Spleen (tissue), 7 donors: ENCODE measurements around the gene SOX15.
A peak's percentile ranks its signal among the peaks of the same experiment; 100 is the strongest.

Source experiments
- CTCF ChIP-seq, 11 experiments: fragments of 200-600 bp in 7 of 11; fragments of 450-650 bp in 4 of 11; sonication (generic) in 4 of 11; IDR thresholded peaks in 8 of 11; conservative IDR thresholded peaks in 3 of 11; 1 replicate in 7 of 11; 2 replicates in 4 of 11; pipeline versions ENCODE4 v1.4.0 to v1.8.0; 2016 to 2021; ENCODE audit warnings: antibody characterized with exemption in 11 of 11, inconsistent platforms in 4 of 11, mild to moderate bottlenecking in 1 of 11
- POLR2A ChIP-seq, 3 donors: fragments of 450-650 bp; IDR thresholded peaks; one replicate each; pipeline ENCODE4 v1.5.1; 2017; ENCODE audit warnings: antibody characterized with exemption in 3 of 3, mild to moderate bottlenecking in 1 of 3
- POLR2AphosphoS5 ChIP-seq, 3 donors: sonication (generic); formaldehyde crosslinking; IDR thresholded peaks; one replicate each; pipeline ENCODE4 v1.5.1; 2017; ENCODE audit warnings: antibody characterized with exemption in 3 of 3
- donor health status: DM: no; HTN: no; CAD: no; lungs with moderate emphysema.
- donor health status: DM: no; HTN: no; CAD: no.
- donor health status: DM: no; HTN: no; CAD: no.

GRCh38 chr17:7590743-7591142 lies 849 bp upstream of the SOX15 start:
- TF ChIP-seq CTCF (IDR thresholded peaks at IDR 0.05 in 8 of 11, conservative IDR thresholded peaks at IDR 0.05 in 3 of 11), result no peak
- peak in 1 of 3 donors; percentile 23 for TF ChIP-seq POLR2AphosphoS5 (IDR thresholded peaks at IDR 0.05)
- TF ChIP-seq POLR2A (IDR thresholded peaks at IDR 0.05), result no peak
